GM12873 (cell line): Measurements from ENCODE around the gene SPOP.

ENCODE experiments used
- CTCF ChIP-seq: IDR thresholded peaks from 2 replicates; pipeline ENCODE4 v1.5.1; 2012; ENCODE audit warnings: low read depth, mild to moderate bottlenecking, moderate library complexity, low read length, control low read depth; ENCODE audit not compliant: insufficient read depth; ENCODE audit errors: missing control alignments

Gene SPOP

GRCh38 chr17:49549691-49550678 lies 127.9 kb downstream of the SPOP start:
- TF ChIP-seq CTCF, result no peak

GRCh38 chr17:49549311-49549605 lies 128.6 kb downstream of the SPOP start:
- TF ChIP-seq CTCF, result no peak
